ENCODE results near the gene PRDX2.
A peak's percentile ranks its signal among the peaks of the same experiment; 100 is the strongest.
"Not testable (repeated sequence)": the region's sequence is repeated elsewhere in the genome, so short reads cannot be mapped to it uniquely, and the experiment has no call there.

Gene PRDX2

GRCh38 chr19:12825254-12826131 is 23.9 kb upstream of the PRDX2 start:
- no peak for DNase-seq

- DNase-seq: no peak
These were observed 20.2 kb upstream of the PRDX2 start for GRCh38 chr19:12821761-12822160.

GRCh38 chr19:12817810-12818209 is 16.2 kb upstream of the PRDX2 start:
- not testable (repeated sequence) for DNase-seq

GRCh38 chr19:12817188-12817587 is 15.6 kb upstream of the PRDX2 start:
- not testable (repeated sequence) for DNase-seq

GRCh38 chr19:12815088-12815487 is 13.5 kb upstream of the PRDX2 start:
- DNase-seq: no peak

GRCh38 chr19:12806242-12807081 is 4.9 kb upstream of the PRDX2 start, which contains the start of gene RNASEH2A:
RNASEH2A (plus strand) TSS chr19:12806584; CDS start chr19:12806674, 90 bp downstream.
- peak; percentile 78 for DNase-seq

GRCh38 chr19:12804051-12804450 is 2.5 kb upstream of the PRDX2 start:
- no peak for DNase-seq

- no peak for DNase-seq
These were observed 887 bp upstream of the PRDX2 start for GRCh38 chr19:12802267-12803106.

- DNase-seq: no peak
These were observed 606 bp downstream of the PRDX2 start for GRCh38 chr19:12800923-12801465.

- DNase-seq: no peak
These were observed 1.2 kb downstream of the PRDX2 start for GRCh38 chr19:12800466-12800770.

- DNase-seq: no peak
These were observed 1.7 kb downstream of the PRDX2 start for GRCh38 chr19:12799742-12800465.

- DNase-seq: not testable (repeated sequence)
These were observed 4.0 kb downstream of the PRDX2 start for GRCh38 chr19:12797607-12798006.

- no peak for DNase-seq
These were observed 4.4 kb downstream of the PRDX2 start for GRCh38 chr19:12797141-12797587.

- DNase-seq: no peak
These were observed 5.2 kb downstream of the PRDX2 start for GRCh38 chr19:12796146-12797071.

GRCh38 chr19:12794971-12795381 is 6.6 kb downstream of the PRDX2 start:
- no peak for DNase-seq

GRCh38 chr19:12794196-12794941 is 7.2 kb downstream of the PRDX2 start:
- DNase-seq: no peak

GRCh38 chr19:12793290-12794195 is 8.1 kb downstream of the PRDX2 start:
- peak; percentile 99 for DNase-seq

GRCh38 chr19:12792853-12793289 is 8.7 kb downstream of the PRDX2 start:
- no peak for DNase-seq

Measured in activated gamma-delta T cell (primary cell).